HCT116 (cell line): Measurements from ENCODE around the gene OXCT2. TPM values are rescaled to one million over a fixed set of nuclear protein-coding genes. Genes with fewer than 3 reads are reported as not detected.

Experiments used
- ATAC-seq: fragments of 200-7000 bp; cut with Tn5 transposase; 2 replicates; pipeline ENCODE4 v1.9.1; 2020; ENCODE audit warnings: mild to moderate bottlenecking, moderate library complexity
- BruUV-seq: library from RNA; stranded (reverse); fragments of 400-500 nt; replicated peaks from 2 replicates; lab custom pipeline; 2021; lab: Mats Ljungman, UMichigan
- CTCF ChIA-PET: fragments of 300-600 bp; sonication (Branson Sonifier 250); formaldehyde crosslinking; loops from one replicate; lab custom pipeline; 2021; ENCODE audit warnings: antibody characterized with exemption; lab: Charles Lee
- POLR2A ChIA-PET: fragments of 300-600, 350-600 bp; sonication (Branson Sonifier 250); formaldehyde crosslinking; loops from one replicate; lab custom pipeline; 2021; ENCODE audit warnings: antibody characterized with exemption; lab: Charles Lee
- RAD21 ChIA-PET, 2 experiments: fragments of 300-600 bp; sonication (Branson Sonifier 250); formaldehyde crosslinking; loops; one replicate each; lab custom pipeline; 2023; ENCODE audit warnings: low total read pairs in 2 of 2; ENCODE audit not compliant: uncharacterized antibody in 2 of 2, unreplicated experiment in 2 of 2, low non-redundant PET in 1 of 2; lab: Charles Lee
- DNase-seq: peaks from one replicate; pipeline ENCODE4 v3.0.0-alpha.2; 2010; ENCODE audit warnings: low read depth, low spot score
- H2AFZ ChIP-seq: fragments of 200-600 bp; shearing (Covaris generic), sonication (generic); 2 replicates; pipeline ENCODE4 v1.6.1; 2017; ENCODE audit warnings: low read depth, mixed run types, mixed read lengths, antibody characterized with exemption, low read length; ENCODE audit not compliant: poor library complexity, severe bottlenecking
- H3K27ac ChIP-seq: 2 replicates; pipeline ENCODE4 v1.5.1; 2012; ENCODE audit warnings: low read depth, low read length
- H3K27me3 ChIP-seq: fragments of 200-600 bp; sonication (generic); 2 replicates; pipeline ENCODE4 v1.6.1; 2016; ENCODE audit warnings: mixed run types, low read length, mixed read lengths; ENCODE audit not compliant: insufficient read depth
- H3K36me3 ChIP-seq, 2 experiments: fragments of 200-500 bp in 1 of 2; fragments of 200-600 bp in 1 of 2; sonication (Bioruptor generic) in 1 of 2; sonication (generic) in 1 of 2; 2 replicates each; pipeline versions ENCODE4 v1.5.1 to v1.6.1; 2014 to 2016; ENCODE audit warnings: low read length in 2 of 2, inconsistent platforms in 1 of 2, mixed read lengths in 1 of 2, mixed run types in 1 of 2; ENCODE audit not compliant: insufficient read depth in 2 of 2, control insufficient read depth in 1 of 2
- H3K4me1 ChIP-seq, 2 experiments: fragments of 200-600 bp in 1 of 2; sonication (generic) in 1 of 2; 2 replicates each; pipeline versions ENCODE4 v1.5.1 to v1.6.1; 2012 to 2017; ENCODE audit warnings: low read length in 2 of 2, inconsistent platforms in 1 of 2, mild to moderate bottlenecking in 1 of 2, mixed read lengths in 1 of 2, mixed run types in 1 of 2, moderate library complexity in 1 of 2; ENCODE audit not compliant: insufficient read depth in 2 of 2, control insufficient read depth in 1 of 2
- H3K4me2 ChIP-seq: fragments of 200-600 bp; sonication (generic); 2 replicates; pipeline ENCODE4 v1.6.1; 2017; ENCODE audit warnings: mixed run types, low read length, mixed read lengths
- H3K4me3 ChIP-seq, 2 experiments: fragments of 200-600 bp in 1 of 2; sonication (generic) in 1 of 2; replicated peaks in 1 of 2; 2 replicates each; pipeline ENCODE4 v1.5.1; 2011 to 2016; ENCODE audit warnings: low read length in 2 of 2, control low read depth in 1 of 2, low read depth in 1 of 2, mild to moderate bottlenecking in 1 of 2, mixed read lengths in 1 of 2, mixed run types in 1 of 2
- H3K79me2 ChIP-seq: fragments of 200-600 bp; sonication (generic); 2 replicates; pipeline ENCODE4 v1.6.1; 2017; ENCODE audit warnings: mild to moderate bottlenecking, mixed run types, low read length, moderate library complexity, mixed read lengths; ENCODE audit not compliant: insufficient read depth
- H3K9ac ChIP-seq: fragments of 200-600 bp; sonication (generic); 2 replicates; pipeline ENCODE4 v1.6.1; 2016; ENCODE audit warnings: low read length, mixed read lengths
- H3K9me2 ChIP-seq: fragments of 200-600 bp; sonication (generic), shearing (Covaris generic); 2 replicates; pipeline ENCODE4 v1.6.1; 2017; ENCODE audit warnings: mixed run types, mild to moderate bottlenecking, moderate library complexity; ENCODE audit not compliant: insufficient read depth
- H3K9me3 ChIP-seq, 2 experiments: fragments of 200-500 bp in 1 of 2; fragments of 200-600 bp in 1 of 2; sonication (Bioruptor generic) in 1 of 2; sonication (generic) in 1 of 2; 2 replicates each; pipeline ENCODE4 v1.6.1; 2014 to 2017; ENCODE audit warnings: low read length in 2 of 2, mixed read lengths in 2 of 2, inconsistent platforms in 1 of 2, low read depth in 1 of 2, mild to moderate bottlenecking in 1 of 2, mixed run types in 1 of 2, moderate library complexity in 1 of 2; ENCODE audit not compliant: control insufficient read depth in 1 of 2, insufficient read depth in 1 of 2
- H4K20me1 ChIP-seq: fragments of 200-600 bp; sonication (generic), shearing (Covaris generic); 2 replicates; pipeline ENCODE4 v1.6.1; 2017; ENCODE audit warnings: mixed run types, mild to moderate bottlenecking, moderate library complexity; ENCODE audit not compliant: insufficient read depth
- CBX3 ChIP-seq: IDR thresholded peaks from 2 replicates; pipeline ENCODE4 v1.6.1; 2012; ENCODE audit warnings: low read depth
- CEBPB ChIP-seq: IDR thresholded peaks from 2 replicates; pipeline ENCODE4 v1.6.1; 2012; ENCODE audit warnings: low read depth
- ELF1 ChIP-seq: IDR thresholded peaks from 2 replicates; pipeline ENCODE4 v1.6.1; 2012; ENCODE audit warnings: low read depth, borderline replicate concordance
- FOSL1 ChIP-seq: IDR thresholded peaks from 2 replicates; pipeline ENCODE4 v1.6.1; 2012; ENCODE audit warnings: low read depth
- JUND ChIP-seq: IDR thresholded peaks from 2 replicates; pipeline ENCODE4 v1.6.1; 2012
- POLR2A ChIP-seq: IDR thresholded peaks from 2 replicates; pipeline ENCODE4 v1.7.0; 2011; ENCODE audit warnings: borderline replicate concordance; ENCODE audit not compliant: insufficient read depth, insufficient read length; ENCODE audit errors: extremely low read depth
- RAD21 ChIP-seq: IDR thresholded peaks from 2 replicates; pipeline ENCODE4 v1.6.1; 2012; ENCODE audit warnings: low read depth, mild to moderate bottlenecking
- REST ChIP-seq: IDR thresholded peaks from 2 replicates; pipeline ENCODE4 v1.6.1; 2012; ENCODE audit warnings: low read depth
- SP1 ChIP-seq: IDR thresholded peaks from 2 replicates; pipeline ENCODE4 v1.6.1; 2012; ENCODE audit warnings: low read depth
- SRF ChIP-seq: IDR thresholded peaks from 2 replicates; pipeline ENCODE4 v1.6.1; 2012; ENCODE audit warnings: low read depth
- YY1 ChIP-seq: IDR thresholded peaks from 2 replicates; pipeline ENCODE4 v1.6.1; 2011; ENCODE audit warnings: low read length, low read depth, moderate library complexity, mild to moderate bottlenecking; ENCODE audit not compliant: insufficient replicate concordance; ENCODE audit errors: extremely low read depth
- ZFX ChIP-seq: fragments of 450-650 bp; IDR thresholded peaks from 2 replicates; pipeline ENCODE4 v1.6.1; 2017
- intact Hi-C: fragments of 100-400 bp; cut with micrococcal nuclease; formaldehyde crosslinking; loops from 2 replicates; pipeline ENCODE4 v1.10.0; 2022
- total RNA-seq: library from RNA; stranded (reverse); gene quantifications from one replicate; pipeline ENCODE4 v1.2.1, GENCODE V29; 2021; ENCODE audit not compliant: unreplicated experiment
- TF ChIP-seq, protein P1 (sequence below), 3 experiments: fragments of 200-600 bp in 1 of 3; sonication (generic) in 1 of 3; IDR thresholded peaks in 2 of 3; conservative IDR thresholded peaks in 1 of 3; 2 replicates each; pipeline ENCODE4 v1.5.1; 2012 to 2017; ENCODE audit warnings: low read depth in 2 of 3, low read length in 2 of 3, antibody characterized with exemption in 1 of 3, borderline replicate concordance in 1 of 3, control low read depth in 1 of 3, mild to moderate bottlenecking in 1 of 3, mixed read lengths in 1 of 3, mixed run types in 1 of 3, moderate library complexity in 1 of 3; ENCODE audit not compliant: insufficient read depth in 1 of 3
- TF ChIP-seq, protein P2 (sequence below): IDR thresholded peaks from 2 replicates; pipeline ENCODE4 v1.6.1; 2012
- TF ChIP-seq, protein P3 (sequence below): IDR thresholded peaks from 2 replicates; pipeline ENCODE4 v1.6.1; 2011; ENCODE audit warnings: mild to moderate bottlenecking, low read length, moderate library complexity; ENCODE audit not compliant: insufficient replicate concordance; ENCODE audit errors: extremely low read depth

Gene OXCT2
- total RNA-seq, 1 experiment from 2014 or later: 3.7 TPM

- TF ChIP-seq SP1: no peak
These were observed 43.2 kb downstream of the OXCT2 start (continued) for GRCh38 chr1:39727932-39728317.

GRCh38 chr1:39727221-39727931 is 43.8 kb downstream of the OXCT2 start:
- ATAC-seq: no peak
- Histone ChIP-seq H3K27me3 (peaks cover 20% of the 10 kb centered on the region), H3K36me3 (no peaks in the 10 kb centered on the region), H3K27ac (no peak overlapping the region), H3K9ac (no peak overlapping the region), H3K79me2 (no peaks in the 10 kb centered on the region), H3K4me3 (no peak overlapping the region), H4K20me1 (no peaks in the 10 kb centered on the region), H3K9me3 (no peaks in the 10 kb centered on the region), H2AFZ (no peak overlapping the region), H3K4me2 (no peak overlapping the region), H3K4me1 (no peaks in the 10 kb centered on the region), H3K9me2 (no peaks in the 10 kb centered on the region)
- POLR2A ChIA-PET: no interaction called here
- RAD21 ChIA-PET: no interaction called here
- no peak for TF ChIP-seq POLR2A
- TF ChIP-seq ELF1: no peak
- TF ChIP-seq RAD21: no peak
- TF ChIP-seq, protein P1, sequence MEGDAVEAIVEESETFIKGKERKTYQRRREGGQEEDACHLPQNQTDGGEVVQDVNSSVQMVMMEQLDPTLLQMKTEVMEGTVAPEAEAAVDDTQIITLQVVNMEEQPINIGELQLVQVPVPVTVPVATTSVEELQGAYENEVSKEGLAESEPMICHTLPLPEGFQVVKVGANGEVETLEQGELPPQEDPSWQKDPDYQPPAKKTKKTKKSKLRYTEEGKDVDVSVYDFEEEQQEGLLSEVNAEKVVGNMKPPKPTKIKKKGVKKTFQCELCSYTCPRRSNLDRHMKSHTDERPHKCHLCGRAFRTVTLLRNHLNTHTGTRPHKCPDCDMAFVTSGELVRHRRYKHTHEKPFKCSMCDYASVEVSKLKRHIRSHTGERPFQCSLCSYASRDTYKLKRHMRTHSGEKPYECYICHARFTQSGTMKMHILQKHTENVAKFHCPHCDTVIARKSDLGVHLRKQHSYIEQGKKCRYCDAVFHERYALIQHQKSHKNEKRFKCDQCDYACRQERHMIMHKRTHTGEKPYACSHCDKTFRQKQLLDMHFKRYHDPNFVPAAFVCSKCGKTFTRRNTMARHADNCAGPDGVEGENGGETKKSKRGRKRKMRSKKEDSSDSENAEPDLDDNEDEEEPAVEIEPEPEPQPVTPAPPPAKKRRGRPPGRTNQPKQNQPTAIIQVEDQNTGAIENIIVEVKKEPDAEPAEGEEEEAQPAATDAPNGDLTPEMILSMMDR (IDR thresholded peaks at IDR 0.05 in 2 of 3, conservative IDR thresholded peaks at IDR 0.05 in 1 of 3; ENCODE audit: borderline replicate concordance in 1 of 3, insufficient read depth in 1 of 3, low read depth in 2 of 3, low read length in 2 of 3): no peak
- no peak for TF ChIP-seq FOSL1
- no peak for TF ChIP-seq CBX3
- no peak for TF ChIP-seq SRF
- TF ChIP-seq JUND: no peak
- no peak for TF ChIP-seq SP1
- TF ChIP-seq, protein P2, sequence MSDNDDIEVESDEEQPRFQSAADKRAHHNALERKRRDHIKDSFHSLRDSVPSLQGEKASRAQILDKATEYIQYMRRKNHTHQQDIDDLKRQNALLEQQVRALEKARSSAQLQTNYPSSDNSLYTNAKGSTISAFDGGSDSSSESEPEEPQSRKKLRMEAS: no peak
- no peak for TF ChIP-seq REST
- TF ChIP-seq ZFX: no peak
- no peak for TF ChIP-seq CEBPB
- TF ChIP-seq, protein P3, sequence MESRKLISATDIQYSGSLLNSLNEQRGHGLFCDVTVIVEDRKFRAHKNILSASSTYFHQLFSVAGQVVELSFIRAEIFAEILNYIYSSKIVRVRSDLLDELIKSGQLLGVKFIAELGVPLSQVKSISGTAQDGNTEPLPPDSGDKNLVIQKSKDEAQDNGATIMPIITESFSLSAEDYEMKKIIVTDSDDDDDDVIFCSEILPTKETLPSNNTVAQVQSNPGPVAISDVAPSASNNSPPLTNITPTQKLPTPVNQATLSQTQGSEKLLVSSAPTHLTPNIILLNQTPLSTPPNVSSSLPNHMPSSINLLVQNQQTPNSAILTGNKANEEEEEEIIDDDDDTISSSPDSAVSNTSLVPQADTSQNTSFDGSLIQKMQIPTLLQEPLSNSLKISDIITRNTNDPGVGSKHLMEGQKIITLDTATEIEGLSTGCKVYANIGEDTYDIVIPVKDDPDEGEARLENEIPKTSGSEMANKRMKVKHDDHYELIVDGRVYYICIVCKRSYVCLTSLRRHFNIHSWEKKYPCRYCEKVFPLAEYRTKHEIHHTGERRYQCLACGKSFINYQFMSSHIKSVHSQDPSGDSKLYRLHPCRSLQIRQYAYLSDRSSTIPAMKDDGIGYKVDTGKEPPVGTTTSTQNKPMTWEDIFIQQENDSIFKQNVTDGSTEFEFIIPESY: no peak
- no peak for TF ChIP-seq YY1
- intact Hi-C loops: no loop called here
- CTCF ChIA-PET: no interaction called here
- no peak for DNase-seq
- no TSS peak for BruUV-seq
